ENCODE data around the gene SUN5.
"Not testable (repeated sequence)": the region's sequence is repeated elsewhere in the genome, so short reads cannot be mapped to it uniquely, and the experiment has no call there.

SUN5 gene

GRCh38 chr20:32960849-32961731 lies 43.1 kb downstream of the SUN5 start:
- no peak for DNase-seq (ENCODE audit: extremely low read depth, low read depth)
- TF ChIP-seq, protein P1, sequence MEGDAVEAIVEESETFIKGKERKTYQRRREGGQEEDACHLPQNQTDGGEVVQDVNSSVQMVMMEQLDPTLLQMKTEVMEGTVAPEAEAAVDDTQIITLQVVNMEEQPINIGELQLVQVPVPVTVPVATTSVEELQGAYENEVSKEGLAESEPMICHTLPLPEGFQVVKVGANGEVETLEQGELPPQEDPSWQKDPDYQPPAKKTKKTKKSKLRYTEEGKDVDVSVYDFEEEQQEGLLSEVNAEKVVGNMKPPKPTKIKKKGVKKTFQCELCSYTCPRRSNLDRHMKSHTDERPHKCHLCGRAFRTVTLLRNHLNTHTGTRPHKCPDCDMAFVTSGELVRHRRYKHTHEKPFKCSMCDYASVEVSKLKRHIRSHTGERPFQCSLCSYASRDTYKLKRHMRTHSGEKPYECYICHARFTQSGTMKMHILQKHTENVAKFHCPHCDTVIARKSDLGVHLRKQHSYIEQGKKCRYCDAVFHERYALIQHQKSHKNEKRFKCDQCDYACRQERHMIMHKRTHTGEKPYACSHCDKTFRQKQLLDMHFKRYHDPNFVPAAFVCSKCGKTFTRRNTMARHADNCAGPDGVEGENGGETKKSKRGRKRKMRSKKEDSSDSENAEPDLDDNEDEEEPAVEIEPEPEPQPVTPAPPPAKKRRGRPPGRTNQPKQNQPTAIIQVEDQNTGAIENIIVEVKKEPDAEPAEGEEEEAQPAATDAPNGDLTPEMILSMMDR (IDR thresholded peaks at IDR 0.05; ENCODE audit: low read depth, low read length, missing control alignments) = no peak
- H3K4me3 ChIP-seq (replicated peaks; ENCODE audit: low read depth, low read length) = no peak overlapping the region

DNA sequence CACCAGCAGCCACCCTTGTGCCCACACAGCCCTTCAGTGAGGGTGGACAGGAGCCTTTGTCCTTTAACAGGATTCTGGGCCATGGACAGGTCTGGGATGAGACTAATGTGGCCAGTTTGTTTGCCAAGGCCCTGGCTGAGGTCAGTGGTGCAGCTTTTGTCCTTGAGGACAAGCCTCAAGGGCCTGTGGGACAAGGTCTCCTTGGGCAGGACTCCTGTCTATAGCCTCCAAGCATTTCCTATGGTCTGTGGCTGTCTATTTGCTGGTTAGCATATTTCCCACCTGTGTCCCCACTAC lies 44.1 kb downstream of the SUN5 start:
- H3K4me3 ChIP-seq (replicated peaks; ENCODE audit: low read depth, low read length) = no peak overlapping the region
- DNase-seq (ENCODE audit: extremely low read depth, low read depth) = no peak
- TF ChIP-seq, protein P1 (IDR thresholded peaks at IDR 0.05; ENCODE audit: low read depth, low read length, missing control alignments) = no peak

DNA sequence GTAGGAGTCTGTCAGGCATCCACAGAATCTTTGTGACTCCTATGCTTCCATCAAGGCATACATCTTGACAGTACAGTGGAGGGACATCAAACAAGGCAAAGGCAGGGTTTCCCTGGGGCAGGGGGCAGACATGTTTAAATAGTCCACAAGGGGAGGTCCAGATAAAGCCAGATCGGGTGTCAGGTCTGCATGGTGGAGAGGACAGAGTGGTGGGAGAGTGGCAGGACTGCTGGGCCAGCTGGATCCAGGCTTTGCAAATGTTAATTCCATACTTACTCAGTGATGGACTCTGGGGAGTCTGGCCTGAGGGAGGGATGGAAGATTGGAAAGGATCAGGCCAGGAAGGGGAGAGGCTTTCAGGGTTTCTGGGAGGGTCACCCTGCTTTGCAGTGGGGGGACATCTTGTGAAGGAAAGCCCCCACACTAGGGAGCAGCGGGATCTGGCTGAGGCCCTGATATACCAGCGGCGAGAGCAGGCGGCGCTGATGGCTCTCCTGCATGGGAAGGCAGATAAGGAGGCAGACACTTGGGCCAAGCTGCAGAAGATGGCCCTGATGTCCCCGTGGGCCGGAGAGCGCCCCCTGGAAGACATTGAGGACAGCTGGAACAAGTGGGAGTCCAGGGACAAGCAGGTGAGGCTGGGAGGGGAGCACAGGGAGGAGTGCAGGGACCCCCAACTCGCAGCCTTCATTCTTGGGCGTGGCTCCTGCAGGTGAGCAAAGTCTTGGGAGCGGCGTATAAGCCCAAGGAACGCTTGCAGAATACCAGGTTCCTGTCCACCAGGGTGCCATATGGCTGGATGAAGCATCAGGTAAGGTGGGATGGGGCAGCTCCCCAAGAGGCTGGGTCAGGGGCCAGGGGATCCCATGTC lies 44.6 kb downstream of the SUN5 start:
- H3K4me3 ChIP-seq (replicated peaks; ENCODE audit: low read depth, low read length) = no peak overlapping the region
- TF ChIP-seq, protein P1 (IDR thresholded peaks at IDR 0.05; ENCODE audit: low read depth, low read length, missing control alignments) = no peak
- DNase-seq (ENCODE audit: extremely low read depth, low read depth) = no peak

GRCh38 chr20:32958574-32958973 lies 45.7 kb downstream of the SUN5 start:
- DNase-seq (ENCODE audit: extremely low read depth, low read depth) = no peak
- H3K4me3 ChIP-seq (replicated peaks; ENCODE audit: low read depth, low read length) = no peak overlapping the region
- TF ChIP-seq, protein P1 (IDR thresholded peaks at IDR 0.05; ENCODE audit: low read depth, low read length, missing control alignments) = no peak

- no peak for DNase-seq (ENCODE audit: extremely low read depth, low read depth)
- TF ChIP-seq, protein P1 (IDR thresholded peaks at IDR 0.05; ENCODE audit: low read depth, low read length, missing control alignments) = no peak
- no peak overlapping the region for H3K4me3 ChIP-seq (replicated peaks; ENCODE audit: low read depth, low read length)
These were observed 46.8 kb downstream of the SUN5 start for GRCh38 chr20:32957459-32957858.

DNA sequence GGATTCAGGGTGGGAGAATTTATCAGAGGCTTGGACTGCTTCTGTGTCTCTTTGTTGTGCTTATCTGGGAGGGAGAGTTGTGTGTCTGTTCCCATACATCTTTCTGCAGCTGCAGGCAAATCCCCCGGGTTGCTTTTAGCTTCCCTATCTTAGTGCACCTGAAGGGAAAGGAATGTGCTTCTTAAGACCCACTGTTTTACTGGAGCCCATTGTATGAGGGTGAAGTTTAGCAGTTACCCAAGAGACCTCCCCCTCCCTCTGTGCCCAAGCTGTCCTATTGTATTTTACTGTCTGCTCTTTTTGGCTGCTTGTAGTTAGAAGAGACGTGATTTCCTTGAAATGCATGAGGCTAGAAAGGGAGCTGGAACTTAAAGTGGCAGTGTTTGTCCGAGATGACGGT lies 53.7 kb downstream of the SUN5 start:
- not testable (repeated sequence) for H3K4me3 ChIP-seq (replicated peaks; ENCODE audit: low read depth, low read length); DNase-seq (ENCODE audit: extremely low read depth, low read depth)

DNA sequence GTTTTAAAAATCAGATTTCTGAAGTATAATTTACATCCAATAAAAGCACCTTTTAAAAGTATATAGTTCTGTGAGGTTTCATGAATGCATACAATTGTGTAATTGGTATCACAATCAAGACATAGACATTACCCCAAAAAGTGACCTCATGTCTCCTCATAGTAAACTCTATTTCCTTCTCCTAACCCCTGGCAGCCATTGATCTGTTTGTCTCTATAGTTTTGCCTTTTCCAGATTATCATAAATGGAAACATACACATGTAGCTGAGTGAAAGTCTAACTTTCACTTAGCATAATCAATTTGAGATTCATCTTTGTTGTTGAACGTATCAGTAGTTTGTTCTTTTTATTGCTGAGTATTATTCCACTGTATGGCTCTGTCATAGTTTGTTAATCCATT lies 57.6 kb downstream of the SUN5 start:
- no peak overlapping the region for H3K4me3 ChIP-seq (replicated peaks; ENCODE audit: low read depth, low read length)
- TF ChIP-seq, protein P1 (IDR thresholded peaks at IDR 0.05; ENCODE audit: low read depth, low read length, missing control alignments) = no peak

More for the DNA sequence above, 57.6 kb downstream of the SUN5 start:
- no peak for DNase-seq (ENCODE audit: extremely low read depth, low read depth)
